ENCODE results near the gene PHLDA2. TPM values are rescaled to one million over a fixed set of nuclear protein-coding genes. Genes with fewer than 3 reads are reported as not detected.
"Not testable (repeated sequence)": the region's sequence is repeated elsewhere in the genome, so short reads cannot be mapped to it uniquely, and the experiment has no call there.

PHLDA2 gene
- total RNA-seq, 2 experiments from 2014 or later, result 3.6 to 3.7 TPM

- H3K27me3 Mint-ChIP-seq, result no peaks in the 10 kb centered on the region
- POLR2A ChIA-PET, result interaction anchor here (0.9 kb wide), 1 partner anchor 18 kb away, joined by 3 read pairs; the partner anchor contains the start of gene PHLDA2
Measured at GRCh38 chr11:2911088-2911784, 18.0 kb downstream of the PHLDA2 start.

GRCh38 chr11:2910401-2910955, 18.7 kb downstream of the PHLDA2 start:
- Mint-ChIP-seq H3K27me3 (no peaks in the 10 kb centered on the region), H3K9me3 (no peaks in the 10 kb centered on the region), H3K36me3 (ENCODE audit: low read depth) (peaks cover 7% of the 10 kb centered on the region), H3K4me3 (no peak overlapping the region), H3K4me1 (ENCODE audit: low read depth) (peaks cover 7% of the 10 kb centered on the region), H3K27ac (no peak overlapping the region)
- DNase-seq (no peak), ATAC-seq (no peak)
- intact Hi-C loops (cut with micrococcal nuclease), result no loop called here
- ChIA-PET POLR2A (interaction anchor here (0.9 kb wide), 1 partner anchor 19 kb away, joined by 3 read pairs; the partner anchor contains the start of gene PHLDA2), CTCF (interaction anchor here (0.7 to 1.6 kb wide), 2 partner anchors 19 to 379 kb away, joined by 3 to 4 read pairs; no protein-coding TSS in a partner anchor)
- TF ChIP-seq, protein P1, sequence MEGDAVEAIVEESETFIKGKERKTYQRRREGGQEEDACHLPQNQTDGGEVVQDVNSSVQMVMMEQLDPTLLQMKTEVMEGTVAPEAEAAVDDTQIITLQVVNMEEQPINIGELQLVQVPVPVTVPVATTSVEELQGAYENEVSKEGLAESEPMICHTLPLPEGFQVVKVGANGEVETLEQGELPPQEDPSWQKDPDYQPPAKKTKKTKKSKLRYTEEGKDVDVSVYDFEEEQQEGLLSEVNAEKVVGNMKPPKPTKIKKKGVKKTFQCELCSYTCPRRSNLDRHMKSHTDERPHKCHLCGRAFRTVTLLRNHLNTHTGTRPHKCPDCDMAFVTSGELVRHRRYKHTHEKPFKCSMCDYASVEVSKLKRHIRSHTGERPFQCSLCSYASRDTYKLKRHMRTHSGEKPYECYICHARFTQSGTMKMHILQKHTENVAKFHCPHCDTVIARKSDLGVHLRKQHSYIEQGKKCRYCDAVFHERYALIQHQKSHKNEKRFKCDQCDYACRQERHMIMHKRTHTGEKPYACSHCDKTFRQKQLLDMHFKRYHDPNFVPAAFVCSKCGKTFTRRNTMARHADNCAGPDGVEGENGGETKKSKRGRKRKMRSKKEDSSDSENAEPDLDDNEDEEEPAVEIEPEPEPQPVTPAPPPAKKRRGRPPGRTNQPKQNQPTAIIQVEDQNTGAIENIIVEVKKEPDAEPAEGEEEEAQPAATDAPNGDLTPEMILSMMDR (IDR thresholded peaks at IDR 0.05), result no peak

More at GRCh38 chr11:2911088-2911784, 18.0 kb downstream of the PHLDA2 start:
- intact Hi-C loops (cut with micrococcal nuclease), result no loop called here
- Mint-ChIP-seq H3K4me1 (ENCODE audit: low read depth) (peaks cover 7% of the 10 kb centered on the region), H3K27ac (no peak overlapping the region), H3K36me3 (ENCODE audit: low read depth) (peaks cover 1% of the 10 kb centered on the region), H3K4me3 (no peak overlapping the region), H3K9me3 (no peaks in the 10 kb centered on the region)
- TF ChIP-seq, protein P1 (IDR thresholded peaks at IDR 0.05), result no peak
- ATAC-seq (no peak), DNase-seq (no peak)
- CTCF ChIA-PET, result interaction anchor here (0.7 to 1.8 kb wide), 3 partner anchors 18 to 180 kb away, joined by 3 to 5 read pairs (median 4); no protein-coding TSS in a partner anchor

- no peaks in the 10 kb centered on the region for H3K9me3 Mint-ChIP-seq
- peaks cover 16% of the 10 kb centered on the region for H3K36me3 Mint-ChIP-seq (ENCODE audit: low read depth)
- no peak overlapping the region for H3K4me3 Mint-ChIP-seq
- ATAC-seq (no peak), DNase-seq (no peak)
- no peak overlapping the region for H3K27ac Mint-ChIP-seq
- POLR2A ChIA-PET, result no interaction called here
- CTCF ChIA-PET, result interaction anchor here (1.6 kb wide), 1 partner anchor 20 kb away, joined by 4 read pairs; no protein-coding TSS in a partner anchor
- intact Hi-C loops (cut with micrococcal nuclease), result no loop called here
- peaks cover 7% of the 10 kb centered on the region for H3K4me1 Mint-ChIP-seq (ENCODE audit: low read depth)
- no peaks in the 10 kb centered on the region for H3K27me3 Mint-ChIP-seq
- TF ChIP-seq, protein P1 (IDR thresholded peaks at IDR 0.05), result no peak
Measured at GRCh38 chr11:2909133-2909902, 19.9 kb downstream of the PHLDA2 start.

DNA sequence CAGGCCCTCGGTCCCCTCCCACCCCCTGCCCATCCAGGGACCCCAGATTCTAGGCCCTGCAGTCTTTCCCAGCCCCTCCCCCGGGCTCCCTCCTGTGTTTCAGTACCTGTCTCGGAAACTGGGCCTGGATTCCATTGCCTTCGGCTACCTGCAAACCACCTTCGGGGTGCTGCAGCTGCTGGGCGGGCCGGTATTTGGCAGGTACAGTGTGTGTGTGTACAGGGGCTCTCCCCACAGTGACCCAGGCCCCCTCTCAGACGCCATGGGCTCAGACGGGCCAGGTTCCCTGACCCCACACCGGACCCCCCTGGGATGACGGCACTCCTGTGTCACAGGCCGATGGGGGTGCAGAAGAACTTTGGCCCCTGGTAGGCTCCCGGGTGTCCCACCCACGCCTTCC, 21.1 kb downstream of the PHLDA2 start:
- Mint-ChIP-seq H3K36me3 (ENCODE audit: low read depth) (peaks cover 16% of the 10 kb centered on the region), H3K27ac (no peak overlapping the region), H3K4me3 (no peak overlapping the region), H3K4me1 (ENCODE audit: low read depth) (peaks cover 3% of the 10 kb centered on the region), H3K27me3 (no peaks in the 10 kb centered on the region), H3K9me3 (no peaks in the 10 kb centered on the region)
- ChIA-PET POLR2A (no interaction called here), CTCF (no interaction called here)
- intact Hi-C loops (cut with micrococcal nuclease), result no loop called here
- TF ChIP-seq, protein P1 (IDR thresholded peaks at IDR 0.05), result no peak
- DNase-seq, result no peak
- no peak for ATAC-seq

- intact Hi-C loops (cut with micrococcal nuclease); ATAC-seq; H3K27me3 Mint-ChIP-seq; POLR2A ChIA-PET; H3K4me1 Mint-ChIP-seq (ENCODE audit: low read depth); H3K9me3 Mint-ChIP-seq; H3K4me3 Mint-ChIP-seq; H3K27ac Mint-ChIP-seq; DNase-seq: not testable (repeated sequence)
- peaks cover 16% of the 10 kb centered on the region for H3K36me3 Mint-ChIP-seq (ENCODE audit: low read depth)
- CTCF ChIA-PET, result interaction anchor here (1.1 kb wide), 1 partner anchor 372 kb away, joined by 3 read pairs; no protein-coding TSS in a partner anchor
Measured at GRCh38 chr11:2905299-2905698, 23.9 kb downstream of the PHLDA2 start.
